ENCODE measurements around the gene ESYT3.

Gene ESYT3, protein sequence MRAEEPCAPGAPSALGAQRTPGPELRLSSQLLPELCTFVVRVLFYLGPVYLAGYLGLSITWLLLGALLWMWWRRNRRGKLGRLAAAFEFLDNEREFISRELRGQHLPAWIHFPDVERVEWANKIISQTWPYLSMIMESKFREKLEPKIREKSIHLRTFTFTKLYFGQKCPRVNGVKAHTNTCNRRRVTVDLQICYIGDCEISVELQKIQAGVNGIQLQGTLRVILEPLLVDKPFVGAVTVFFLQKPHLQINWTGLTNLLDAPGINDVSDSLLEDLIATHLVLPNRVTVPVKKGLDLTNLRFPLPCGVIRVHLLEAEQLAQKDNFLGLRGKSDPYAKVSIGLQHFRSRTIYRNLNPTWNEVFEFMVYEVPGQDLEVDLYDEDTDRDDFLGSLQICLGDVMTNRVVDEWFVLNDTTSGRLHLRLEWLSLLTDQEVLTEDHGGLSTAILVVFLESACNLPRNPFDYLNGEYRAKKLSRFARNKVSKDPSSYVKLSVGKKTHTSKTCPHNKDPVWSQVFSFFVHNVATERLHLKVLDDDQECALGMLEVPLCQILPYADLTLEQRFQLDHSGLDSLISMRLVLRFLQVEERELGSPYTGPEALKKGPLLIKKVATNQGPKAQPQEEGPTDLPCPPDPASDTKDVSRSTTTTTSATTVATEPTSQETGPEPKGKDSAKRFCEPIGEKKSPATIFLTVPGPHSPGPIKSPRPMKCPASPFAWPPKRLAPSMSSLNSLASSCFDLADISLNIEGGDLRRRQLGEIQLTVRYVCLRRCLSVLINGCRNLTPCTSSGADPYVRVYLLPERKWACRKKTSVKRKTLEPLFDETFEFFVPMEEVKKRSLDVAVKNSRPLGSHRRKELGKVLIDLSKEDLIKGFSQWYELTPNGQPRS

DNA sequence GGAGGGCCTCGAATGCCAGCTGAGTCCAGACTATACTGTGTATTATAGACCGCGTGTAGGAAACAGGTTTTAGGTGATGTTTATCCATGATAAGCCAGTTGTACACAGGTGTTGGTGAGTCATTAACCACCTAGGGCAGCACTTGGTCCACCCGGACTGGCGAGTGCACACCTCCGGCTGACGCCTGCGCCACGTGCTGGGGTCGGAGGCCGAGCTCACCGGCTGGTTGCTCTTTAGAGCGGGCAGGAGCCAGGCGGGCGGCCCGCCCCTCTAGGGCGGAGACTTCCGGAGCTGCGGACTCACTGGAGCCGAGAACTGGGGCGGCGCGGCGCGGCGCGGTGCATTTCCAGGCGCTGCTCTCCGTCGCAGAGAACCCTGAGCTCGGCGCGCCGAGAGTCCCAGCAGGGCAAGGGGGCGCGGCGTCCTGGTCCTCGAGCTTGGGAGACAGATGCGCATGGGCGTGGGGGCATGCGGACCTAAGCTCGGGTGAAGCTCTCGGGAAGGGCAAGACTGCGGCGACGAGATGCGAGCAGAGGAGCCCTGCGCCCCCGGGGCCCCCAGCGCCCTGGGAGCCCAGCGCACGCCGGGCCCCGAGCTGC, at the start of gene ESYT3:
Gene ESYT3, plus strand, starts transcription at position 341 of the 599 bp plus-strand sequence. Its CDS starts 183 bp downstream, at position 524.
- in situ Hi-C loops (cut with MboI; ENCODE audit: low sequenced_read_pairs), result no loop called here

DNA sequence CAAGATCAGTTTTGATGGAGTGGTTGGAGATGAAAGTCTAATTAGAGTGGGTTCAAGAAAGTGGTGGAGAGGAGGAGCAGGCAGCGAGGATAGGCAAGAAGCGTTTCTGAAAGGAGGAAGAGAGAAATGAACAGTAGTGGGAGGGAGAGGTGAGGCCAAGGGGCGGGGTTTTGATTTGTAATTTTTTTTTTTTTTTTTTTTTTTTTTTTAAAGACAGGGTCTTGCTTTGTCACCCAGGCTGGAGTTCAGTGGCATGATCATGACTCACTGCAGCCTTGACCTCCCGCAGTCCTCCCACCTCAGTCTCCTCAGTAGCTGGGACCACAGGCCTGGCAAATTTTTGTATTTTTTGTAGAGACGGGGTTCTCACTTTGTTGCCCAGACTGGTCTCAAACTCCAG, 49.4 kb upstream of the ESYT3 start:
- in situ Hi-C loops (cut with MboI; ENCODE audit: low sequenced_read_pairs), result no loop called here

DNA sequence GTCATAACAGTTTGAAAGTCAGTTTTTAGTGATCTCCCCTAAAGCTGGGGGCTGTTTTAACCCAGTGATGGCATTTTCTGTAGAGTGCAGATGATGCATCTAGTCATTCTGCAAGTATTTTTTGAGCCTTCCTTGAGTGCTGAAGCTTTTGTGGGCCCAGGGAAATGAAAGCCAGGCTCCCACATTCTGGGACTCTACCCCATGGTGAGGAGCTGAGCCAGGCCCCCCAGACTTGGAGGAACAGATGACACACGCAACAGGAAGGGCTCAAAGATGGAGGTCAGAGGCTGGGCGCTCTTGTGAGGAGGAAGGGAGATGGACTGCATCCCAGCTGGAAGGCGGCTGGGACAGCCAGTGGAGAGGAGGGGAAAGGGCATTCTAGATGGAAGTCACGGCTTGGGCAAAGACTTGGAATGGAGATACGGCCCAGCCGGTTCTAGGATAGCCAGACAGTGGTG, 45.2 kb upstream of the ESYT3 start:
- in situ Hi-C loops (cut with MboI; ENCODE audit: low sequenced_read_pairs), result no loop called here

DNA sequence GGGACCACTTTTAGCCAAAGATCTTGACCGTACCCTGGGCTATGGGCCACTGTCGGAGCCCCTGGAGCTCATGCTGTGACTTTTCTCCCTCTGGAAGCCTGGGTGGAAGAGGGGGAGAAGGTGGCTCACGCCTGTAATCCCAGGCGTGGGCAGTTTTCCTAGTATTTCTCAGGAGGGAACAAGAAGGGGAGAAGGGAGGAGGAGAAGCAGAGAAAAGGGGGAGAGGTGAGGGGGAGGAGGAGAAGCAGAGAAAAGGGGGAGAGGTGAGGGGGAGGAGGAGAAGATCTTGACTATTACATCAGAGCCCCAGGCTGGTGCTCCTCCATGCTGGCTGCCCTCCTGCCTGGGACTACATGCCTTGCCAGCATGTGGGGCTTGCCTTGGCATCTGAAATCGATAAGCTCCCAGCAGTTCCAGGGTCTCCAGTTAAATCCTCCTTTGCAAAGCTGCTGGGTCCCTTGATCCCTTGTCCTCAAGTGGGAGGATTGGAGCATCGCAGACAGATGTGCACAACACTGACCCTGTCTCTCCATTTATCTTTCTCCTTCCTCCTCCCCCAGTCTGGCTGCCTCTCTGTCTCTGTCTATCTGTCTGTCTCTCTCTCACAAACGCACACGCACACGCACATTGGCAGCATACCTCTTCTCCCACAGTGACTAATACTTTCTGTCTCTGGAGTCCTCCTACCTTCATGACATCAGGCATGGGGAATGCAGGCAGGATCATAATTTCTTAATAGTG, 44.4 kb upstream of the ESYT3 start:
- in situ Hi-C loops (cut with MboI; ENCODE audit: low sequenced_read_pairs), result no loop called here

DNA sequence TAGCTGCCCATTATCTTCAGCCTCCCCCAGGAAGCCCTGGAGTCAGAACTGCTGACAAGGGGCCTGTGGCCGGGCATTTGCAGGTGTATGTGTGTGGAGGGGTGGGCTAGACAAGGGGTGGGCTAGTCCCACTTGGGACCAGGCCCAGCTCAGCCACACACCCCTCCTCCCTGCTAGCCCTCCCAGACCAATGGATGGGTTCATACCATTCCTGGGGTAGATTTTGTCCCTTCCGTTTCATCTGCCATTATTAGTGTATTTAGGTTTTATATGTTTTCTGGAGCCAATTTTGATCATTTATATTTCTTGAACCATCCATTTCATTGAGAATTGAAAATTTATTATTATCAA, 43.9 kb upstream of the ESYT3 start:
- in situ Hi-C loops (cut with MboI; ENCODE audit: low sequenced_read_pairs), result no loop called here

DNA sequence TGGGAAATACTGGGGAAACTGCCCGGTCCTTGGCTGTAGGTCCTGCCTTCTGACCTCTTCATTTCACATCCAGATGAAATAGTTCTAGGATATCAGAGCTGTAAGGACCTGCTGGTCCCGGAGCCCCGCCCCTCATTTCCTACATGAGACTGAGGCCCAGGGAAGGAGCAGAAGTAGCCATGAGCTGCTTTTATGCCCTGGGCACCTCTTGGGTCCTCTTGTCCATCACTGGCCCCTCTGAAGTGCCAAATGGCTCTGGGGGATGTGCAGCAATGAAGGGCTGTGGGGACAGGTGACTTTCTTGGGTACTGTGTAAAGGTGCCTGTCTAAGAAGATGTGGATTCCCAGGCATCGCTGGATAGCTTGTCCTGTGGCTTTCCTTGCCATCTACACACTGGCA, 40.3 kb upstream of the ESYT3 start:
- in situ Hi-C loops (cut with MboI; ENCODE audit: low sequenced_read_pairs), result no loop called here

DNA sequence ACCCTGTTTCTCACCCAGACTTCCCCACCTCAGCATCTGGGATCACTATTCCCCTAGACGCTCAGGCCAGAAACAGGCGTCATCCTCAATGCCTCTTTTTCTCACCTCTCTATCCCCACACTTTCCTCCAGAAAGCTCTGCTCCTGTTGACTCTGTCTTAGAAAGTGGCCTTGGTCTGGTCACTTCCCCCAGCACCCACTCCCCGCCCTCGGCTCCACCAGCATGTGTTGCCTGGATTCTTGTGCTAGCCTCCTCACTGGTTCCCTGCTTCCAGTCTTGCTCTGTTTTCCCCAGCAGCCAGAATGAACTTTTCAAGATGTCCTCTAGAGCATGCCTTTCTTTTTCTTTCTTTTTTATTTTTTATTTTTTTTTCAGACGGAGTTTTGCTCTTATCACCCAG, 39.7 kb upstream of the ESYT3 start:
- in situ Hi-C loops (cut with MboI; ENCODE audit: low sequenced_read_pairs), result no loop called here

DNA sequence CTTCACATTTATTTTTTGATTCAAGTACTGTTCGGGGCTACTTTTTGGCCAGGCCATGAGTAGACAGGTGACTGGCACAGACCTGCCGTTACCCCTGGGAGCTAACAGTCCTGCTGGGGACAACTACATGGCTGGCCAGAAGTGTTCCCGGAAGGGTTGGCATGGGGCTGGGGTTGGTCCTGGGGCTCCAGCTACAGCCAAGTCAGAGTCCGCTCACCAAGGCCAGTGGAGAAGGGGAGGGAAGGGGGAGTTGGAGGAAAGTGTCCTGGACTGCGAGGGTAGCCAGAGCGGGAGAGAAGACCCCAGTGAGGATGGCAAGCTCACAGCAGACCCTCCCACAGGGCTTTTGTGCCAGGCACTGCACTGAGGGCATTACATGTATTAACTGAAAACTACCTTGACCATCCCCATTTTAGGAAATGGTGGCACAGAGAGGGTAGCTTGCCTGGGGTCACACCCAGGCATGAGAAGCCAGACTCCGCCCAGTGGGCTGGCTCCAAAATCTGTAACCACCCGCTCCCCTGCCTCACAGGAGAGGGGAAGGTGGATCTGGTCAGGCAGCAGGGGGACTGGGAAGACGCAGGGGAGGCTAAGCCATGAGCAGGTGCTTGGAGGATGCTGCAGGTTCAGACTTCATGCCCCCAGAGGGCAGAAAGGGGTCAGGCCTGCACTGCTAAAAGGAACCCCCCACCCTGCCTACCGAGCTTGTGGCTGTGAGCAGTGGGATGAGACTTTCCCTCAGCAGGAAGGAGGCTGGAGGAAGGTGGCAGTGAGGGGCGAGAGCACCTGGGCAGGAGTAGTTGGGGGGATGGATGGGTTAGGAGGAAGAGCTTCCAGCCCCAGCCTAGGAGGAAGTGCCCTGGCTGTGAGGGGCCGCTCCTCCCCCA, 38.3 kb upstream of the ESYT3 start:
- in situ Hi-C loops (cut with MboI; ENCODE audit: low sequenced_read_pairs), result no loop called here

DNA sequence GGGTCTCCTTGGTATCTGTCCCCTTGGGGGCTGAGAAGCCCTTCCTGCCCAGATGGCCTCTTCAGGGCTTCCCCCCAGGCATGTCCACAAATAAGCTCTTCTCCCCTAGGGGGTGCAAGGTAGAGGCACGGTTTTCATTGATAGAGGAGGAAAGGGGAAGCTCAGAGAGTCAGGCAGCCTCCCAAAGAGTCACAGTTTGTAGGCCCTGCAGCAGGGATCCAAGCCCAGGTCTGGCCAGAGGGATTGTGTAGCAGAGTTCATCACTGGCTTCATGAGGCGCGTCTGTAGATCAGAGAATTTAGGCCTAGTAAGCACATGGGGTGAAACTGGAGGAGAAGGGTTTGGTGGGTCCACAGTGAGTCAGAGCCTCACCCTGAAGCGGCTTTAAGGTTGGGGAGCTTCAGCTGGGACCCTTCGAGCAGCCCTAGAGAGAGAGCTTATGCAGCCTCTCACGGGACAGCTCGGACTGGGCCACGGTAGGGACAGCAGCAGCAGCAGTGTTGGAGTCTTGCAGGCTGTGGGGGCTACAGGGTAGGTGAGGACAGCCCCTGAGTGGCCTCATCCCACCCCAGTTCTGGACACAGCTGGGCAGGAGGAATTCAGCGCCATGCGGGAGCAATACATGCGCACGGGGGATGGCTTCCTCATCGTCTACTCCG, 37.5 kb upstream of the ESYT3 start:
- in situ Hi-C loops (cut with MboI; ENCODE audit: low sequenced_read_pairs), result no loop called here

DNA sequence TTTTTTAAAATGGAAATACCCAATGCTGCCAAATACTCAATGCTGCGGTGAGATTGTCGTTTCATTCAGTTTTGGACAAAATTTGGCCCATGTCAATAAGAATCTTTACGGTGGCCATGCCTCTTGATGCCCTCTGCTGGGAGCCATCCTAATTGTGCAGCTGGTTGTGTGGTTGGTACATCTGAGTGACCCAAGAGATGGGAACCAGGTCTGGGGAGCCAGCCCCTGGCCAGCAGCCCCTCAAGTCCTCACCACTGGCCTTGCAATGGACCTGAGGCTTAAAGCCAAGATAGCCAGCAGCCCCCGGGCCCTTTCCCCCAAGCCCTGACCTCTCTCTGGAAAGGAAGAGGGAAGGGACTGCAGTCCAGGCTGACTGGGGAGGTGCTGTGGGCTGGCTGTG, 36.4 kb upstream of the ESYT3 start:
- in situ Hi-C loops (cut with MboI; ENCODE audit: low sequenced_read_pairs), result no loop called here

DNA sequence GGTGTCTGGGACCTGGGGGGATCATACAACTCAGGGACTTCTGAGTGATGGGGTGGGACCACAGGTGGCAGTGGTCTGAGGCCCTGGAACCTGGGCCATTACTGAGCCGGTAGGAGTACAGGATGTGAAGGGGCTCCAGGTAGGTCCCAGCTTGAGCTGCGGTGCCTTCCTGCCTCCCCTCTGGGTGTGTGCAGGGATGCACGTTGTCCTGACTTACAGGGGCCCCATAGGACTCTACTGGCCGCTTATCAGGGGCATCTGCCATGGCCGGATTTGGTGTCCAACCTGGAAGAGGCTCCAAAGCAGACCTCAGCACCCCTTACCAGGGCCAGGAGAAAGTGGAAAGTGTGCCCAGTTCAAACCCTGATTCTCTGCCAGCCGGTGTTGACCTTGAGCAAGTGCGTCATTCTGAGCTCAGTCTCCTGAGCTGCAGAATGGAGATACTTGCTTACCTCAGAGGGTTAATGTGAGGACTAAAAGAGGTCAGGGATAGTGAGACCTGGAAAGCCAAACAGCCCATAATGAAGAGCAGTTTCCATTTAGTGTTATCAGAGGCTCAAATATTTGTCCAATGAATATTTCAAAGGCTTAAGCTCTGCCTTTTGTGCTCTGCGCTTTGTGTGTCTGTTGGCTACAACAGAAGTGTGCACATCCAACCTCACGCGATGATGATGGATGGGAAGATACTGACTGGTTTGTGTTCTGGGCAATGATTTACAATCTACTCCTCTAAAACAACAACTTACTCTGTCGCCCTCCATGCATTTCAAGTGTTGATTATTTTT, 35.4 kb upstream of the ESYT3 start:
- in situ Hi-C loops (cut with MboI; ENCODE audit: low sequenced_read_pairs), result no loop called here

DNA sequence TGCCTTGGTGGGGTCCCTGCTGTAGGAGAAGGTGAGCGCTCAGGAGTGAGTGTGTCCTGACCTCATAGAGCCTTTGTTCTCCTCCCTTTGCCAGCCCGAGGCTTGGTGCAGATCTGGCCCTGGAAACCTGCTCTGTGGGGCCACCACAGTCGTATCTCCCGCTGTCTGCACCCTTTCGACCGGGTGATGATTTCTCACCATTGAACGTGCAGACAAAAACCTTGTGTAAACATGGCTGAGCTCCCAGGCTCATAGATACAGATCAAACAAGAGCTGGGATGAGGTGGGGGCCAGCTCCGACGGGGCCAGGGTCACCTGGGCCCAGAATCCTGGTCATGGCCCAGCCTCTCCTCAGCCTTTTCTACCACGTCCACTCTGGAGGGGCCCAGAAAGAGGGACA, 34.6 kb upstream of the ESYT3 start:
- in situ Hi-C loops (cut with MboI; ENCODE audit: low sequenced_read_pairs), result loop anchor here (25.0 kb wide), 1 partner anchor 337 kb away; no protein-coding TSS in a partner anchor

DNA sequence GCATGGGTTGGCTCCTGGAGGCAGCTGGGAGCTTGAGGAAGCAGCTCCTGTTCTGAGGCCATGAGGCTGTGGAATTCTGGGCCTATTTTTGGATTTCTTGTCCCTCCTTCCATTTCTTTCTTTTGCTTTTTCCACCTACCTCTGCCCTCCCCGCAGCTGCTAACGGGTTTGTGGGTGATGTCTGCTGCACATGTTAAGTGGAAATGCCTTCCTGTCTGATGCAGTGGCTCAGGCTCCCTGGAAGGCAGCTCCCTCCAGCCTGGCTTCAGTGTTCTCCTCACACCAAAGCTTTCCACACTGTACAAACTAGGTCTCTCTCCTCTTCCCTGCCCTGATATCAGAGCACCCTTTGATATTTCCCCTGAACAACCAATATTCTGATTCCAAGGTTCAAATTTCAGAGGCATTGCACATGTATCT, 33.8 kb upstream of the ESYT3 start:
- in situ Hi-C loops (cut with MboI; ENCODE audit: low sequenced_read_pairs), result loop anchor here (25.0 kb wide), 1 partner anchor 338 kb away; no protein-coding TSS in a partner anchor

DNA sequence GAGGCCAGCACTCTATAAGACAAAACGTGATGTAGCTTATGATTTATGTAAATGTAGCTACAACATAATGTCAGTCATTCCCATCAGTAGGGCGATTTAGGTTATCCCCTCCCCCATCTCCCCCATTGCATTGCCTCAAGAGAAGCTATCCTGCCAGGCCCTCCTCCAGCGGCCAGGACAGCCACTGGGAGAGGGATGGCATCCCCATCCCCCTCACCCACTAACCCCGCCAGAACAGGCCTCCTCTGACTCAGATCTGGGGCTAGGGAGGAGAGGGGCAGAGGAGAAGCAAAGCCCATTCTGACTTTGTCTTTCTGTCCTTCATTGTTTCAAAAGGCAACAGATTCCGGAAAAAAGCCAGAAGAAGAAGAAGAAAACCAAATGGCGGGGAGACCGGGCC, 32.6 kb upstream of the ESYT3 start:
- in situ Hi-C loops (cut with MboI; ENCODE audit: low sequenced_read_pairs), result loop anchor here (25.0 kb wide), 1 partner anchor 340 kb away; no protein-coding TSS in a partner anchor

DNA sequence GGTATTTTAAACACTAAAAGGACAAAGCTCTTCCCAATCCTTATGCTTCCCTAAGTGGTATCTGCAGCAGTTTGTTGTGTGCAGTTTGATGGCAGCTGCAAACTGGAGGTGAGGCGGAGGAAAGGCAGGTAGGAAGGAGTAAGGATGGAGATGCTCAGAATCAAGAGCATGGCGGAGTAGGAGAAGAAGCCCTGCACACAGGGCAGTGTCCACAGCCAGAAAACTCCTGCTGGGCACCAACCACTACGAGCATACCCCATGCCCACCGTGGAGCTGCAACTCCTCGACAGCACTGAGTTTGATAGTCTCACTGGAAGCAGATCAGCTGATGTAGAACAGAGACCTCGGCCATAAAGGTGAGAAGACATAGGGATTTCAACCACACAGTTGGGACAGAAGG, 30.3 kb upstream of the ESYT3 start:
- in situ Hi-C loops (cut with MboI; ENCODE audit: low sequenced_read_pairs), result loop anchor here (25.0 kb wide), 1 partner anchor 342 kb away; no protein-coding TSS in a partner anchor

DNA sequence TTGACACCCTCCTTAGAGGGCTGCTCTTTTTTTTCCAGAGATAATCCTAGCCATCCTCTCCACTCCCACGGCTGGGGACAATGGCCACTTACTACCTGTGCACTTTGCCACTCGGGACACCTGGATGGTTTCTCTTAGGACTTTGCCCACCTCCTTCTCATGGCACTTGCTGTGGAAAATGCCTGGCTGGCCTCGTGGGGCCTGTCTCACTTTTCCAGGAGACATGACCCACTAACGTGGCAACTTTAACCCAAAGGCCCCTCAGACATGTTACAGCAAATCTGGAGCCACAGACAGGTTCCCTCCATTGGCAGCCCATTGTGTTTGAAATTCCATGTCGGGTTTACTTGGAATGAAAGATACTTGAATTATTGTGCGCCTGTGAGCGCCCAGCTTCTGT, 29.4 kb upstream of the ESYT3 start:
- in situ Hi-C loops (cut with MboI; ENCODE audit: low sequenced_read_pairs), result loop anchor here (25.0 kb wide), 1 partner anchor 343 kb away; no protein-coding TSS in a partner anchor

DNA sequence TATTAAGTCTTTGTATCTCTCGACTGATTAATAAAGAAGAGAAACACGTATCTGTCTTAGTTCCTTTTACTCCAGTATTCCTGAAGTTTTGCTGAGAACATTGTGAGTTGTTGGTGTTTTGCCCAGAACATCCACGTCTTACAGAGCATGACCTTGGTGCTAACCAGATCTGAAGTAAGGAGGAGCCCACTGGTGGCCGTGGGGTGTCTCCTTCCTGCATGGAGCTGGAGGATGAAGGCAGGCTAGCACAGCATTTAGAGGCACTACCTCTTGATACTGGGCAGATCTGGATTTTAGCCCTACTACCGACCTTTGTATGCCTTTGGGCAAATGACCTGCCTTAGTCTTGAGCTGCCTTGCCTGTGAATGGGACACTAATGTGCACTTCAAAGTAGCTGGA, 28.9 kb upstream of the ESYT3 start:
- in situ Hi-C loops (cut with MboI; ENCODE audit: low sequenced_read_pairs), result loop anchor here (25.0 kb wide), 1 partner anchor 343 kb away; no protein-coding TSS in a partner anchor

DNA sequence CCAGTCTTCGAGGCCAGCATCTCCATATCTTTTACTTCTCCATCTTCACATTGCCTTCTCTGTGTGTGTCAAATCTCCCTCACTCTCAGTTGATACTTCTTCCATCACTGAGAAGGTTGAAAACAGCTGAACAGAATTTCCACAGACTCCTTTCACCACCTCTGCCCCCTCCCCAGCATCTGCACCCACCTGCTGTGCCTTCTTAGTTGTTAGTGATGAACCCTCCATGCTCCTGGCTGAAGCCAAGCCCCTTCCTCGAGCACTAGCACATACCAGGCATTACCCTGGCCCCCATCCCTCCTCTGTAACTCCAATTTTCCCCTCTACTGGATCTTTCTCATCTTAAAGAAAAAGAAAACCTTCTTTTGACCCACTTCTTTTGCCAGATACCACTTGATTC, 27.8 kb upstream of the ESYT3 start:
- in situ Hi-C loops (cut with MboI; ENCODE audit: low sequenced_read_pairs), result loop anchor here (25.0 kb wide), 1 partner anchor 344 kb away; no protein-coding TSS in a partner anchor
